H1 (cell line): ENCODE measurements around the gene ARCN1. TPM values are rescaled to one million over a fixed set of nuclear protein-coding genes. Genes with fewer than 3 reads are reported as not detected.
A peak's percentile ranks its signal among the peaks of the same experiment; 100 is the strongest.

Source experiments
- CTCF ChIA-PET: fragments of 300-600 bp; sonication (Branson Sonifier 250); formaldehyde crosslinking; loops from one replicate; lab custom pipeline; 2021; ENCODE audit not compliant: partially characterized antibody; lab: Charles Lee
- POLR2A ChIA-PET: fragments of 300-600 bp; sonication (Branson Sonifier 250); formaldehyde crosslinking; loops from one replicate; lab custom pipeline; 2021; ENCODE audit warnings: inconsistent platforms; ENCODE audit not compliant: partially characterized antibody; lab: Charles Lee
- DNase-seq, 2 experiments: peaks; one replicate each; pipeline versions ENCODE4 v3.0.0 to v3.0.0-alpha.2; 2010 to 2022; ENCODE audit warnings: low spot score in 2 of 2, low read depth in 1 of 2, mixed read lengths in 1 of 2
- FAIRE-seq: peaks from 2 replicates; lab custom pipeline; 2011; peaks lifted over from hg19 to GRCh38; lab: Jason Lieb, UNC
- H2AFZ ChIP-seq: 2 replicates; pipeline ENCODE4 v1.8.1; 2012; ENCODE audit warnings: low read length, inconsistent platforms
- H2AK5ac ChIP-seq: 2 replicates; pipeline ENCODE4 v1.6.1; 2013; ENCODE audit warnings: low read depth, low read length
- H2BK120ac ChIP-seq: replicated peaks from 2 replicates; pipeline ENCODE3; 2013; ENCODE audit warnings: low read depth, low read length, inconsistent platforms
- H2BK12ac ChIP-seq: 2 replicates; pipeline ENCODE4 v1.6.1; 2013; ENCODE audit warnings: low read depth, low read length
- H2BK15ac ChIP-seq: 2 replicates; pipeline ENCODE4 v1.6.1; 2013; ENCODE audit warnings: low read length
- H2BK20ac ChIP-seq: 2 replicates; pipeline ENCODE4 v1.6.1; 2013; ENCODE audit warnings: low read length
- H2BK5ac ChIP-seq: 2 replicates; pipeline ENCODE4 v1.6.1; 2013; ENCODE audit warnings: low read depth, low read length
- H3K14ac ChIP-seq: 2 replicates; pipeline ENCODE4 v1.6.1; 2013; ENCODE audit warnings: inconsistent platforms; ENCODE audit not compliant: insufficient read length
- H3K18ac ChIP-seq: 2 replicates; pipeline ENCODE4 v1.6.1; 2013; ENCODE audit warnings: low read length; ENCODE audit errors: extremely low read depth
- H3K23ac ChIP-seq: 2 replicates; pipeline ENCODE4 v1.6.1; 2013; ENCODE audit warnings: inconsistent platforms; ENCODE audit not compliant: insufficient read length
- H3K23me2 ChIP-seq: 2 replicates; pipeline ENCODE4 v1.6.1; 2013; ENCODE audit warnings: low read depth, low read length
- H3K27ac ChIP-seq: 2 replicates; pipeline ENCODE4 v1.6.1; 2011; ENCODE audit warnings: low read depth, low read length, inconsistent platforms
- H3K27me3 ChIP-seq, 4 experiments: replicated peaks in 1 of 4; 1 replicate in 1 of 4; 2 replicates in 3 of 4; pipeline versions ENCODE4 v1.6.1 to v1.8.1; 2011 to 2013; ENCODE audit warnings: low read length in 3 of 4, mild to moderate bottlenecking in 3 of 4, inconsistent platforms in 2 of 4, mixed read lengths in 2 of 4, moderate library complexity in 1 of 4; ENCODE audit not compliant: control insufficient read depth in 3 of 4, insufficient read depth in 3 of 4; ENCODE audit errors: extremely low read depth in 1 of 4
- H3K36me3 ChIP-seq, 4 experiments: 2 replicates each; pipeline versions ENCODE4 v1.6.1 to v1.8.1; 2011 to 2013; ENCODE audit warnings: mild to moderate bottlenecking in 4 of 4, low read length in 3 of 4, moderate library complexity in 2 of 4, control low read depth in 1 of 4, inconsistent platforms in 1 of 4; ENCODE audit not compliant: insufficient read depth in 4 of 4, control insufficient read depth in 2 of 4
- H3K4ac ChIP-seq: replicated peaks from 2 replicates; pipeline ENCODE3; 2013; ENCODE audit warnings: low read length, low read depth, mixed read lengths, inconsistent platforms; ENCODE audit not compliant: insufficient read length
- H3K4me1 ChIP-seq, 4 experiments: replicated peaks in 1 of 4; 1 replicate in 1 of 4; 2 replicates in 3 of 4; pipeline versions ENCODE4 v1.6.1 to v1.8.1; 2011 to 2013; ENCODE audit warnings: low read length in 3 of 4, inconsistent platforms in 2 of 4, mixed read lengths in 1 of 4; ENCODE audit not compliant: insufficient read depth in 4 of 4, control insufficient read depth in 3 of 4
- H3K4me2 ChIP-seq, 2 experiments: 2 replicates each; pipeline versions ENCODE4 v1.6.1 to v1.8.1; 2011 to 2013; ENCODE audit warnings: low read depth in 2 of 2, low read length in 2 of 2, control low read depth in 1 of 2, inconsistent platforms in 1 of 2, mild to moderate bottlenecking in 1 of 2; ENCODE audit not compliant: insufficient read depth in 1 of 2
- H3K4me3 ChIP-seq, 4 experiments: fragments of 200-600, 300-600 bp in 1 of 4; sonication (generic), shearing (Covaris generic), sonication (Bioruptor Twin) in 1 of 4; 2 replicates each; pipeline versions ENCODE4 v1.5.1 to v1.8.1; 2011 to 2016; ENCODE audit warnings: low read length in 4 of 4, low read depth in 3 of 4, control low read depth in 2 of 4, inconsistent platforms in 2 of 4, mild to moderate bottlenecking in 2 of 4, mixed read lengths in 1 of 4, moderate library complexity in 1 of 4; ENCODE audit not compliant: insufficient read depth in 2 of 4; ENCODE audit errors: extremely low read depth in 1 of 4
- H3K56ac ChIP-seq: replicated peaks from 2 replicates; pipeline ENCODE3; 2013; ENCODE audit warnings: low read depth, mild to moderate bottlenecking, mixed read lengths, low read length, inconsistent platforms; ENCODE audit not compliant: insufficient read length
- H3K79me1 ChIP-seq: 2 replicates; pipeline ENCODE4 v1.6.1; 2013; ENCODE audit warnings: low read depth, low read length, control low read depth
- H3K79me2 ChIP-seq, 2 experiments: 2 replicates each; pipeline versions ENCODE4 v1.6.1 to v1.8.1; 2012 to 2013; ENCODE audit warnings: low read length in 2 of 2, mild to moderate bottlenecking in 2 of 2, inconsistent platforms in 1 of 2; ENCODE audit not compliant: insufficient read depth in 2 of 2, control insufficient read depth in 1 of 2
- H3K9ac ChIP-seq, 4 experiments: replicated peaks in 1 of 4; 1 replicate in 1 of 4; 2 replicates in 3 of 4; pipeline versions ENCODE4 v1.6.1 to v1.8.1; 2011 to 2013; ENCODE audit warnings: low read depth in 3 of 4, low read length in 3 of 4, control low read depth in 2 of 4, mild to moderate bottlenecking in 2 of 4, moderate library complexity in 2 of 4, inconsistent platforms in 1 of 4; ENCODE audit errors: extremely low read depth in 1 of 4
- H3K9me3 ChIP-seq, 2 experiments: 2 replicates each; pipeline versions ENCODE4 v1.6.1 to v1.8.1; 2012 to 2013; ENCODE audit warnings: mild to moderate bottlenecking in 2 of 2, moderate library complexity in 2 of 2, control low read depth in 1 of 2, inconsistent platforms in 1 of 2, low read depth in 1 of 2, low read length in 1 of 2, mixed read lengths in 1 of 2; ENCODE audit not compliant: insufficient read depth in 2 of 2
- H4K20me1 ChIP-seq, 2 experiments: replicated peaks in 1 of 2; 2 replicates each; pipeline versions ENCODE3 to v1.8.1; 2011 to 2013; ENCODE audit warnings: inconsistent platforms in 2 of 2, low read length in 2 of 2, mild to moderate bottlenecking in 1 of 2; ENCODE audit not compliant: insufficient read depth in 2 of 2, control insufficient read depth in 1 of 2
- H4K5ac ChIP-seq: 2 replicates; pipeline ENCODE4 v1.6.1; 2013; ENCODE audit warnings: low read length, low read depth, mixed read lengths, inconsistent platforms; ENCODE audit not compliant: insufficient read length
- H4K8ac ChIP-seq: 2 replicates; pipeline ENCODE4 v1.8.0; 2013; ENCODE audit warnings: mild to moderate bottlenecking, moderate library complexity, low read length, inconsistent platforms; ENCODE audit not compliant: insufficient read depth; ENCODE audit errors: extremely low read depth
- H4K91ac ChIP-seq: replicated peaks from 2 replicates; pipeline ENCODE3; 2013; ENCODE audit warnings: low read length, mixed read lengths, inconsistent platforms; ENCODE audit not compliant: insufficient read length
- ASH2L ChIP-seq: fragments of 200-600, 300-600 bp; sonication (generic); IDR thresholded peaks from one replicate; pipeline ENCODE4 v1.7.1; 2017; ENCODE audit warnings: low read length
- ATF2 ChIP-seq: IDR thresholded peaks from 2 replicates; pipeline ENCODE4 v1.6.1; 2012; ENCODE audit warnings: low read length, inconsistent platforms
- EP300 ChIP-seq, 2 experiments: IDR thresholded peaks; 1 replicate in 1 of 2; 2 replicates in 1 of 2; pipeline ENCODE4 v1.6.1; 2011 to 2012; ENCODE audit warnings: low read depth in 2 of 2, low read length in 2 of 2, mild to moderate bottlenecking in 2 of 2, borderline replicate concordance in 1 of 2, inconsistent platforms in 1 of 2, moderate library complexity in 1 of 2
- JUN ChIP-seq: IDR thresholded peaks from 2 replicates; pipeline ENCODE4 v1.6.1; 2011; ENCODE audit warnings: low read depth, mild to moderate bottlenecking, improper control_type of control experiment, low read length
- POLR2A ChIP-seq, 2 experiments: IDR thresholded peaks; 1 replicate in 1 of 2; 2 replicates in 1 of 2; pipeline ENCODE4 v1.6.1; 2011; ENCODE audit warnings: low read depth in 2 of 2, low read length in 2 of 2, mild to moderate bottlenecking in 2 of 2; ENCODE audit errors: control extremely low read depth in 1 of 2
- RAD21 ChIP-seq, 2 experiments: IDR thresholded peaks in 1 of 2; conservative IDR thresholded peaks in 1 of 2; 2 replicates each; pipeline ENCODE4 v1.6.1; 2011; ENCODE audit warnings: low read depth in 2 of 2, low read length in 2 of 2, improper control_type of control experiment in 1 of 2, inconsistent platforms in 1 of 2, mild to moderate bottlenecking in 1 of 2, moderate library complexity in 1 of 2
- SIRT6 ChIP-seq: IDR thresholded peaks from one replicate; pipeline ENCODE4 v1.7.1; 2012; ENCODE audit warnings: low read length, inconsistent platforms
- TCF12 ChIP-seq: IDR thresholded peaks from 2 replicates; pipeline ENCODE4 v1.6.1; 2011; ENCODE audit warnings: low read depth, mild to moderate bottlenecking, low read length
- TEAD4 ChIP-seq: IDR thresholded peaks from 2 replicates; pipeline ENCODE4 v1.6.1; 2012; ENCODE audit warnings: low read depth, low read length, inconsistent platforms, mixed read lengths
- WGBS, 2 experiments: shearing (Covaris generic) in 1 of 2; methylation state at CpG; one replicate each; pipeline versions ENCODE4 v1.1.6 to v1.1.7; 2013 to 2015; ENCODE audit warnings: low lambda C conversion rate in 2 of 2, mixed read lengths in 2 of 2, inconsistent platforms in 1 of 2, low coverage in 1 of 2, missing lambda C conversion rate in 1 of 2; ENCODE audit not compliant: insufficient replicate concordance in 2 of 2, insufficient coverage in 1 of 2, insufficient read length in 1 of 2; ENCODE audit errors: extremely low coverage in 1 of 2, missing lambda C conversion rate in 1 of 2; 5-methylcytosine and 5-hydroxymethylcytosine counted together
- polyA plus RNA-seq, 7 experiments: library from polyadenylated mRNA; depleted of rRNA in 3 of 7; stranded (reverse) in 5 of 7; unstranded in 2 of 7; fragments of >200 nt in 5 of 7; fragments of 200-250 nt in 2 of 7; gene quantifications; 1 replicate in 5 of 7; 2 replicates in 1 of 7; 4 replicates in 1 of 7; pipeline versions ENCODE4 v1.2.1 to v1.2.3, GENCODE V29; 2011 to 2013; ENCODE audit warnings: missing spikeins in 2 of 7, mixed read lengths in 2 of 7
- total RNA-seq: library from RNA; stranded (reverse); fragmentation: NEBNext Ultra II Directional; extraction: Animal tissue kit (Norgen Biotek cat#: 25700); gene quantifications from 2 replicates; pipeline ENCODE4 v1.2.1, GENCODE V29; 2021

ARCN1 gene
- total and polyA plus RNA-seq, 2 of the 8 experiments (the other 6 are each of a cell fraction or from before 2014, with no cell fraction given): 132 to 146 TPM

GRCh38 chr11:118618991-118619375, 46.8 kb downstream of the ARCN1 start:
- 79% methylated on average over 4 of the region's 4 CpGs; no CpG with 5 or more reads in 1 of the 2 experiments for WGBS, 2 experiments
- POLR2A ChIA-PET: interaction anchor here (1.0 to 28.7 kb wide), 5 partner anchors 12 to 47 kb away, joined by 3 to 574 read pairs (median 4); partner anchors contain the start of genes ARCN1 and PHLDB1
- no peak for DNase-seq

More at GRCh38 chr11:118618991-118619375, 46.8 kb downstream of the ARCN1 start:
- peaks cover 15% of the 10 kb centered on the region for H3K79me1 ChIP-seq
- H3K9me3 ChIP-seq: no peaks in the 10 kb centered on the region
- peaks cover 7% of the 10 kb centered on the region for H3K23me2 ChIP-seq
- H3K4me3 ChIP-seq: no peak overlapping the region
- no peak overlapping the region for H3K23ac ChIP-seq
- H2BK120ac ChIP-seq: no peak overlapping the region
- H3K79me2 ChIP-seq: peaks cover 7 to 23% of the 10 kb centered on the region in 2 experiments; a peak in 2 of 4 replicates
- H3K56ac ChIP-seq: no peak overlapping the region
- no peak overlapping the region for H3K9ac ChIP-seq
- no peaks in the 10 kb centered on the region for H3K27me3 ChIP-seq
- peak overlapping the region; percentile 95; the same call in 1 of the 2 replicates for H2BK15ac ChIP-seq
- H4K8ac ChIP-seq: no peak overlapping the region
- TF ChIP-seq ASH2L (no peak), TCF12 (no peak), EP300 (IDR thresholded peaks at IDR 0.05; ENCODE audit: borderline replicate concordance in 1 of 2, low read depth in 2 of 2, low read length in 2 of 2) (no peak), TEAD4 (no peak), ATF2 (no peak), RAD21 (IDR thresholded peaks at IDR 0.05 in 1 of 2, conservative IDR thresholded peaks at IDR 0.05 in 1 of 2; ENCODE audit: low read depth in 2 of 2, low read length in 2 of 2) (no peak), JUN (no peak), SIRT6 (no peak), POLR2A (IDR thresholded peaks at IDR 0.05; ENCODE audit: control extremely low read depth in 1 of 2, low read depth in 2 of 2, low read length in 2 of 2) (no peak)
- no peak overlapping the region for H3K14ac ChIP-seq
- H2AFZ ChIP-seq: no peak overlapping the region
- H3K4ac ChIP-seq: no peak overlapping the region
- peak overlapping the region; percentile 73; the same call in 1 of the 2 replicates for H2BK20ac ChIP-seq
- no peaks in the 10 kb centered on the region for H3K36me3 ChIP-seq
- H4K5ac ChIP-seq: no peak overlapping the region
- H2AK5ac ChIP-seq: no peak overlapping the region
- H4K20me1 ChIP-seq: peaks cover 0 to 3% of the 10 kb centered on the region in 2 experiments
- H4K91ac ChIP-seq: peak overlapping the region; percentile 19
- no peak overlapping the region for H3K4me2 ChIP-seq
- FAIRE-seq: no peak
- peaks cover 17 to 54% (median 43%) of the 10 kb centered on the region in 4 experiments for H3K4me1 ChIP-seq
- no peak overlapping the region for H2BK5ac ChIP-seq
- no peak overlapping the region for H3K27ac ChIP-seq
- peak overlapping the region; percentile 75; the same call in 1 of the 2 replicates for H2BK12ac ChIP-seq
- no peak overlapping the region for H3K18ac ChIP-seq
- CTCF ChIA-PET: interaction anchor here (0.5 to 10.4 kb wide), 8 partner anchors 10 to 448 kb away, joined by 3 to 155 read pairs (median 4); partner anchors contain the start of gene PHLDB1
